ENCODE measurements around the gene NDUFAF2.
"Not testable (repeated sequence)": the region's sequence is repeated elsewhere in the genome, so short reads cannot be mapped to it uniquely, and the experiment has no call there.

DNA sequence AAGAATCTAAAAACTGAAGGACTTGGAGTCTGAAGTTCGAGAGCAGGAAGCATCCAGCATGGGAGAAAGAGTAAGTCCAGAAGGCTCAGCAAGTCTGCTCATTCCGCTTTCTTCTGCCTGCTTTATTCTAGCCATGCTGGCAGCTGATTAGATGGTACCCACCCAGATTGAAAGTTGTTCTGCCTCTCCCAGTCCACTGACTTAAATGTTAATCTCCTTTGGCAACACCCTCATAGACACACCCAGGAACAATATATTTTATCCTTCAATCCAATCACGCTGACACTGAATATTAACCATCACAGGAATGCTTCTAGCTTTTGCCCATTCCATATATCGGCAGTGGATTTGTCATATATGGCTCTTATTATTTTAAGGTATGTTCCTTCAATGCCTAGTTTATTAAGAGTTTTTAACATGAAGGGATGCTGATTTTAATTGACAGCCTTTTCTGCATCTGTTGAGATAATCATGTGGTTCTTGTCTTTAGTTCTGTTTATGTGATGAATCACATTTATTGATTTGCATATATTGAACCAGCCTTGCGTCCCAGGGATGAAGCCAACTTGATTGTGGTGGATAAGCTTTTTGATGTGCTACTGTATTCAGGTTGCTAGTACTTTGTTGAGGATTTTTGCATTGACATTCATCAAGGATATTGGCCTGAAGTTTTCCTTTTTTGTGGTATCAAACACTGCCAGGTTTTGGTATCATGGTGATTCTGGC lies 148.2 kb downstream of the NDUFAF2 start:
- TF ChIP-seq CTCF (IDR thresholded peaks at IDR 0.05; ENCODE audit: poor library complexity); EZH2 (IDR thresholded peaks at IDR 0.05; ENCODE audit: borderline replicate concordance): not testable (repeated sequence)
